Heart right ventricle (tissue), 16 donors: ENCODE data around the gene GJD2. TPM values are rescaled to one million over a fixed set of nuclear protein-coding genes. Genes with fewer than 3 reads are reported as not detected.

Experiments
- ATAC-seq, 8 donors: fragments of 200-7000 bp; cut with Tn5 transposase; one replicate each; pipeline ENCODE4 v1.9.1; 2020; ENCODE audit warnings: mild to moderate bottlenecking in 8 of 8, moderate library complexity in 8 of 8, moderate number of reproducible peaks in 1 of 8
- DNase-seq, 2 donors: peaks; one replicate each; pipeline ENCODE4 v3.0.0-alpha.2; 2020
- H3K27ac ChIP-seq, 10 donors: fragments of 200-600 bp; sonication (generic) in 2 of 10; one replicate each; pipeline versions ENCODE4 v1.5.0 to v1.8.0; 2020 to 2022; ENCODE audit warnings: mild to moderate bottlenecking in 3 of 10
- H3K27me3 ChIP-seq, 7 donors: fragments of 200-600 bp; one replicate each; pipeline ENCODE4 v1.8.0; 2021 to 2022; ENCODE audit warnings: mild to moderate bottlenecking in 2 of 7
- H3K36me3 ChIP-seq, 9 donors: fragments of 200-600 bp; sonication (generic) in 1 of 9; one replicate each; pipeline versions ENCODE4 v1.5.0 to v1.8.0; 2020 to 2022; ENCODE audit warnings: mild to moderate bottlenecking in 2 of 9
- H3K4me1 ChIP-seq, 9 donors: fragments of 200-600 bp; sonication (generic) in 1 of 9; one replicate each; pipeline versions ENCODE4 v1.5.0 to v1.8.0; 2020 to 2022; ENCODE audit warnings: mild to moderate bottlenecking in 4 of 9
- H3K4me3 ChIP-seq, 10 donors: fragments of 200-600 bp; sonication (generic) in 2 of 10; one replicate each; pipeline versions ENCODE4 v1.5.0 to v1.8.0; 2020 to 2022; ENCODE audit warnings: mild to moderate bottlenecking in 7 of 10, moderate library complexity in 2 of 10
- H3K9me3 ChIP-seq, 11 donors: fragments of 200-600 bp in 10 of 11; sonication (generic) in 2 of 11; one replicate each; pipeline versions ENCODE4 v1.5.0 to v1.8.0; 2013 to 2022; ENCODE audit warnings: mild to moderate bottlenecking in 2 of 11, control low read depth in 1 of 11, moderate library complexity in 1 of 11
- CTCF ChIP-seq, 9 donors: fragments of 200-600 bp; sonication (generic) in 2 of 9; IDR thresholded peaks; one replicate each; pipeline versions ENCODE4 v1.5.0 to v1.8.0; 2021 to 2022; ENCODE audit warnings: antibody characterized with exemption in 9 of 9, mild to moderate bottlenecking in 5 of 9, moderate library complexity in 1 of 9
- WGBS, 2 donors: extraction: QIAGEN DNeasy Blood & Tissue Kit; methylation state at CpG; one replicate each; pipeline ENCODE4 v1.1.7; 2013; ENCODE audit warnings: inconsistent platforms in 1 of 2; 5-methylcytosine and 5-hydroxymethylcytosine counted together
- intact Hi-C, 10 donors: fragments of 100-400 bp; cut with DNase I; formaldehyde crosslinking; loops; one replicate each; pipeline versions ENCODE4 v1.11.1 to v1.14.2; 2022
- polyA plus RNA-seq, 2 donors: library from polyadenylated mRNA; stranded (reverse); fragments of 200-250 nt; gene quantifications; one replicate each; pipeline ENCODE4 v1.2.3, GENCODE V29; 2013
- total RNA-seq, 10 donors: library from RNA; stranded (reverse); fragmentation: NEBNext Ultra II Directional in 3 of 10; extraction: Animal tissue kit (Norgen Biotek cat#: 25700) in 3 of 10; gene quantifications; one replicate each; pipeline versions ENCODE4 v1.2.1 to v1.2.4, GENCODE V29; 2021 to 2023
- donor health status: Arrhythmogenic right ventricular cardiomyopathy.
- donor health status: ischemic (EF 13 %, LVEDD 7.1; RV severe dilation, severe dysfunction).
- donor health status: healthy with polysubstance abuse.
- donor health status: DM: no; HTN: yes; CAD: no.
- donor health status: DM: no; HTN: no; CAD: no.
- donor health status: ischemic (EF 25% LVEDD 6.9; RV normal size, moderate dysfunction).
- donor health status: ischemic (EF 25% LVEDD 5.7; RV mildly dilated, moderate dysfunction).
- donor health status: healthy.
- donor health status: DM: yes; HTN: yes; CAD: no.
- donor health status: Ischemic cardiomyopathy.
- donor health status: ischemic (EF 35%, LVEDD 5.7; RV mildly dilated, moderate dysfunction).
- donor health status: nonischemic (EF 11% LVEDD 7.7; RV severe dilation, severe dysfunction).
- donor health status: DM: yes; HTN: yes; CAD: no.
- donor health status: PGD.
- donor health status: ischemic (EF 29% LVEDD 5.4; RV normal size, mild dysfunction).
- donor health status: nonischemic (EF 23%, LVEDD 6.1; RV moderate dilation, normal function).

The GJD2 gene
- total and polyA plus RNA-seq, 12 donors: 0.01 to 0.13 (median 0.08) TPM; not detected in 7

DNA sequence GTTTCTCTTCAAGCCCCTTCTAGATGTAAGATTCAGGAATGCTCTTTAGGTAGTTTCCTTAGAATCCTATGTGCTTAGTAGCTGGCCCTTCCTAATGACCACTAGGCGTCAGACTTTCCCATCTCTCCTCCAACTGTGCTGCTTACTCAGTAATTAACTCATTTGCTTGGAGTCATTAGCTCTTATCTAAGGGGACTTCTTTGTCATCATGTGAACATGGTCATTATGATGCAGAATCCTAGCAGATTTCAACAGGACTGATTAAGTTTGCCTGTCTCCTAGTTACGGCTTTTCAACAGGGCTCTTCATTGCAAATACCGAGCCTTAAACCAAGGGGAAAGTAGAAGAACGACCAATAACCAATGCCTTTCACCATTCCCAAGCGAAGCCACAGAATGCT lies 46.4 kb downstream of the GJD2 start:
- ATAC-seq: peak in 7 of 8 donors; percentile 54 to 84 (median 79)
- peak; percentile 46 to 81 (median 67) for TF ChIP-seq CTCF (IDR thresholded peaks at IDR 0.05)
- no peak for DNase-seq
- Histone ChIP-seq H3K4me3 (peak overlapping the region in 1 of 10 donors; percentile 3), H3K4me1 (peaks cover 0 to 3% (median 0%) of the 10 kb centered on the region in 9 donors), H3K27me3 (no peaks in the 10 kb centered on the region), H3K27ac (no peak overlapping the region), H3K9me3 (no peaks in the 10 kb centered on the region), H3K36me3 (no peaks in the 10 kb centered on the region)
- WGBS, 2 donors: 39 to 42% methylated on average over 5 of the region's 5 CpGs
- intact Hi-C loops: loop anchor here in 8 of 10 donors (1.0 to 10.0 kb wide), 9 partner anchors 116 to 216 kb away; no protein-coding TSS in a partner anchor

DNA sequence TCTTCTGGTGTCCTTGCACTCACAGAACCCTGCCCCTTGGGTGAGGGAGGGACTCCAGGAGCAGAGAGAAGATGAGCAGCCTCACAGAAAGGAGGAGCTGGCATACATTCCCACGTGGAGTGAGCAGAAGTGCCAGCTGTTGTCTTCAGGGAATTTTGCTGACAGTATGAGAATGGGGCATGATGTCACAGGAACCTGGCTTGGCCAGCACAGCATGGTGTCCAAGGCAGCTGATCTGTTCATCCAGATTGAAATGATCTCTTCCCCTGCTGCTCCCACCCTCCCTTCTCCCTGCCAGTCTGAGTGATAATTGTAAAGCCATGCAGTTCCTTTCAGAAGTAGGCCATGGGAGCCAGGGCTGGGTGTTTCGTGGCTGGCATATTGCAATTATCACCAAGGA lies 53.3 kb downstream of the GJD2 start:
- ATAC-seq (no peak), DNase-seq (no peak)
- WGBS, 2 donors: 38 to 41% methylated on average over 2 of the region's 2 CpGs
- Histone ChIP-seq H3K27me3 (no peaks in the 10 kb centered on the region), H3K4me1 (no peaks in the 10 kb centered on the region), H3K4me3 (no peak overlapping the region), H3K36me3 (no peaks in the 10 kb centered on the region), H3K27ac (no peak overlapping the region), H3K9me3 (no peaks in the 10 kb centered on the region)
- intact Hi-C loops: loop anchor here in 4 of 10 donors (10.0 kb wide), 4 partner anchors 123 to 223 kb away; no protein-coding TSS in a partner anchor
- no peak for TF ChIP-seq CTCF (IDR thresholded peaks at IDR 0.05)

Other genes with a start within 250 kb of the GJD2 start
- gene GOLGA8B, start 171.3 kb downstream of the GJD2 start, total RNA-seq: 10 to 100 TPM; 10.7 to 36.6 (median 21.4) TPM
- gene GOLGA8B, start 171.3 kb downstream of the GJD2 start, polyA plus RNA-seq: 10 to 100 TPM in 1 of 2 donors, 1 to 10 TPM in 1; 4.0 to 80.6 TPM
- over 10,000 TPM in 8 of 10 donors, 1,000 to 10,000 TPM in 2; 8,176 to 17,444 (median 13,199) TPM for gene ACTC1, start 40.6 kb upstream of the GJD2 start, total RNA-seq
- 1,000 to 10,000 TPM; 3,470 to 5,497 TPM for gene ACTC1, start 40.6 kb upstream of the GJD2 start, polyA plus RNA-seq
- 10 to 100 TPM in 8 of 10 donors, 1 to 10 TPM in 2; 9.4 to 14.6 (median 10.8) TPM for gene AQR, start 214.7 kb upstream of the GJD2 start, total RNA-seq
- gene AQR, start 214.7 kb upstream of the GJD2 start, polyA plus RNA-seq: 10 to 100 TPM in 1 of 2 donors, 1 to 10 TPM in 1; 6.5 to 11.4 TPM
- gene ZNF770, start 233.3 kb upstream of the GJD2 start, total RNA-seq: 10 to 100 TPM; 27.3 to 52.7 (median 40.5) TPM
- 10 to 100 TPM in 1 of 2 donors, 1 to 10 TPM in 1; 8.7 to 15.2 TPM for gene ZNF770, start 233.3 kb upstream of the GJD2 start, polyA plus RNA-seq